HG03095 (cell line): ENCODE results near the gene CARD14.
A peak's percentile ranks its signal among the peaks of the same experiment; 100 is the strongest.
"Not testable (repeated sequence)": the region's sequence is repeated elsewhere in the genome, so short reads cannot be mapped to it uniquely, and the experiment has no call there.

Source experiments
- ATAC-seq: cut with Tn5 transposase; IDR thresholded peaks from one replicate; pipeline ENCODE4 v1.9.1; 2021; ENCODE audit warnings: moderate library complexity; ENCODE audit not compliant: unreplicated experiment

Gene CARD14

DNA sequence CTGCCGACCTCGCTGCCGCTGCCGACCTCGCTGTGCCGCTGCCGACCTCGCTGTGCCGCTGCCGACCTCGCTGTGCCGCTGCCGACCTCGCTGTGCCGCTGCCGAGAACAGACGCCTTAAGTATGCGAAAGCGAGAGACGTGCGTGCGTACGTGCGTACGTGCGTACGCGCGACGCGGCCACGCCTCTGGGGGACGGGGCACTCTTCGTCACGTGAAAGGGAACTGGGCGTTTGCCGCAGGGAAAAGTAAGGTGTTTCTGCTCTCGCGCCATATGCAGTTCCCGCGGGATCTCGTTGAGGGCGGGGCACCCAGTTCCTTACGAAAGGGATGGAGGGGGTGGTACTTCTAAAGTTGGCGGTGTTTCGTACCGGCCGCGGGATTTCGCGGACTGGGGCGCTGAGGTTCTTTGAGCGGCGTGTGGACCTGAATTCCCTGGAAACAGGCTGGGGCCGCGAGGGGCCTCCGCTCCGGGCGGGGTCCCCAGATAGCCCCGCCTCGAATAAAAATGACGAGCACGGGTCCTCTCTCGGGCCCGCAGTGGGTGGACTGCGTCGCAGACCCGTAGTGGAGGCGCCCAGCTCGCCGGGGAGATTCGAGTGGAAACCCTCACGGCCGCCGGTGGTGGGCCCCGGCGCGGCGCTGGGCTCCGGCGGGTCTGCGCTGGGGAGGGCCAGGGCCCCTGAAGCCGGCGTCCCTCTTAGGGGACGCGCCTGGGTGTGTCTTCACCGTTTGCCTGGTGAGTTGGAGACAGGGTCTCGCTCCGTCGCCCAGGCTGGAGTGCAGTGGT, 22.6 kb upstream of the CARD14 start, which contains the start of gene EIF4A3:
Gene EIF4A3, minus strand, starts transcription at position 94 of the 788 bp plus-strand sequence. CDS start 167 bp downstream, outside the sequence.
- ATAC-seq: peak; percentile 78

GRCh38 chr17:80151333-80151732, 18.5 kb upstream of the CARD14 start:
- no peak for ATAC-seq

GRCh38 chr17:80152081-80152702, 17.6 kb upstream of the CARD14 start:
- ATAC-seq: no peak

DNA sequence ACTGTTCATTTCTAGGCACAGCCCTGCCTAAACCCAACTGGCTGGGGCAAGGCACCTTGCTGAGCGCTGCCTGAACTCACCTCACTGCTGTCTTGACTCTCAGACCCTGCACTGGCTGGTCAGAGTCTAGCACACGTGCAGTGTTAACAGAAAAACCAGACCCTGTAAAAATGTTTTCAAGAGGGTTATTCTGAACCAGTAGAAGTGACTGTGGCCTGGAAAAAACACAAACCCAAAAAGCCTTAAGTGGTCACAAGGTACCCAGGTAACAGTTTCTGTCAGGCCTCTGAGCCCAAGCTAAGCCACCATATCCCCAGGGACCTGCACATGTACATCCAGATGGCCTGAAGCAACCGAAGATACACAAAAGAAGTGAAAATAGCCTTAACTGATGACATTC, 16.8 kb upstream of the CARD14 start:
- peak; percentile 55 for ATAC-seq

GRCh38 chr17:80154166-80154565, 15.7 kb upstream of the CARD14 start:
- ATAC-seq: no peak

DNA sequence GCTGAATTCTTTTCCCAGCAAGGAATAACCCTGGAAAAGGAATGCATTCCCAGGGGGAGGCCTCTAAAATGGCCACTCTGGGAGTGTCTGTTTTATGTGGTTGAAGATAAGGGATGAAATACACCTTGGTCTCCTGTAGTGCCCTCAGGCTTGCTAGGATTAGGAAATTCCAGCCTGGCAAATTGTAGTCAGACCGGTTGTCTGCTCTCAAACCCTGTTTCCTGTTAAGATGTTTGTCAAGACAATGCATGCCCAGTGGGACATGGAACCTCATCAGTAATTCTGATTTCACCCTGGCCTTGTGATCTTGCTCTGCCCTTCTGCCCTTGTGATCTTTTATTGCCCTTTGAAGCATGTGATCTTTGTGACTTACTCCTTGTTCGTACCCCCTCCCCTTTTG, 14.2 kb upstream of the CARD14 start:
- not testable (repeated sequence) for ATAC-seq

- ATAC-seq: no peak
These were observed 11.0 kb upstream of the CARD14 start for GRCh38 chr17:80158846-80159245.

DNA sequence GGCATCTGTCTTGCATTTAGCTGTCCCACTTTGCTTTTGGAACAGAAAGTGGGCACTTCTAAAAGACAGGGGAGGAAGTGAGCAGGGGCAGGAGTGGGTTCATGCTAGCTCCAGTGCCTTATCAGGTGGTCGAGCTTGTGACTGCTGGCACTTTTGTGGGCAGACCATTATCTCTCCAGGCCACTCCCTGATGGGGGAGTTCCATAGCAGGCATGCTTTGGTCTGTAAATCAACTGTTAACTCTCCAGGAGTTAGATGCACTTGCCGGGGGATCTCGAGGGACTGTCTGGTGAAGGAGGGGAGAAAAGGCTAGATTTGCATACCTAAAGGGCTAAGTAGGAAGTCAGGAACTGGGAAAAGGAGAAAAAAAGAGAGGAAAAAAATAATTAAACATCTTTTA, 9.3 kb upstream of the CARD14 start:
- ATAC-seq: no peak

- no peak for ATAC-seq
These were observed 6.5 kb upstream of the CARD14 start for GRCh38 chr17:80163336-80163735.

- ATAC-seq: no peak
These were observed 5.6 kb upstream of the CARD14 start for GRCh38 chr17:80164185-80164584.

DNA sequence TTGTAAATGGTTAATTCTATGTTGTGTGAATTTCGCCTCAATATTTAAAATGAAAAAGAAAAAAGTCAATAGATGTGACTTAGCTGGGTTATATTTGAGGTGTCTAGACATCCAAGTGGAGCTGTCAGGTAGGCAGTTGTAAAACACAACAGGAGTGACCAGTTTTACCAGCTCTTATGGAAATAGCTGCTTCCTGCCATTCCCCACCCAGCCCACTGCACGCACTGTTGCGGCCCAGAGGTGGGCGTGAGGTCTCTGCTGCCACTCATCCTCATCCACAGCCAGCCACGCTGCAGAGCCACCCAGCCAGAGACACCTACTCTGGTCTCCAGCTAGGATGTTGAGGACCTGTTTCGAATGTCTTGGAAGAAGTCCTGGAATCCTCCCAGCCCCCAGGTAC, 3.4 kb upstream of the CARD14 start:
- ATAC-seq: no peak

GRCh38 chr17:80168371-80168770, 1.5 kb upstream of the CARD14 start:
- no peak for ATAC-seq

DNA sequence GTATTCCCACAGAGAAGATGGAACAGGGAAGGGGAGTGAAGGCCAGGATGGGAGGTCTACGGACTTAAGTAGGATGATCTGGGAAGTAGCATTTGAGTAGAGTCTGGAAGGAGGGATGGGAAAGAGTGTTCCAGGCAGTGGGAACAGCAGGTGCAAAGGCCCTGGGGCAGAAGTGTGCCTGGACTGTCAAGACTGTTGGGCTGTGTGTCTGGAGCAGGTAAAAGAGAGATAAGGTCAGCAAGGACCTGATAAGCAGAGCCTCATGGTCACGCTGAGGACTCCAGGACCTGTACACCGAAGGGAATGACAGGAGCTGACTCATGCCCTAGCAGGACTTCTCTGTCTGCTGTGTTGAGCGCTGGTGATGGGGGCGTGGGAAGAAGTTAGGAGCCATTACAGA, 723 bp upstream of the CARD14 start:
- no peak for ATAC-seq

- ATAC-seq: no peak
These were observed 1.9 kb downstream of the CARD14 start for GRCh38 chr17:80171681-80172080.

- ATAC-seq: no peak
These were observed 3.3 kb downstream of the CARD14 start for GRCh38 chr17:80173126-80173525.

GRCh38 chr17:80173916-80174315, 4.1 kb downstream of the CARD14 start:
- no peak for ATAC-seq

DNA sequence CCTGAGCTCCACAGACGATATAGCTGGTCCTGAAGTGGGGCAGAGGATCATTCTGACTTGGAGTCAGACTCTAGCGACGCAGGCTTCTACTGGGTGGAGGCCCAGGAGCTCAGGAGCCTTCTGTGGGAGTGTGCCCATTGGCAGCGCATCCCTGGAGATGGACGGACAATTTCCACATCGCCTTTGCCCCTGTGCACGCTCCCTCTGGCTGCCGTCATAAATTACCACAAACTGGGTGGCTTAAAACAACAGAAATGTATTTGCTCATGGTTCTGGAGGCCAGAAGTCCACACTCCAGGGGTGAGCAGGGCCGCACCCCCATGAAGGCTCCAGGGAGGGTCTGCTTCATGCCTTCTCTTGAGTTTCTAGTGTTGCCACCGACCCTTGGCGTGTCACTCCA, 6.9 kb downstream of the CARD14 start:
- ATAC-seq: no peak

GRCh38 chr17:80177986-80178595, 8.3 kb downstream of the CARD14 start:
- ATAC-seq: no peak

GRCh38 chr17:80180192-80180591, 10.4 kb downstream of the CARD14 start:
- no peak for ATAC-seq

DNA sequence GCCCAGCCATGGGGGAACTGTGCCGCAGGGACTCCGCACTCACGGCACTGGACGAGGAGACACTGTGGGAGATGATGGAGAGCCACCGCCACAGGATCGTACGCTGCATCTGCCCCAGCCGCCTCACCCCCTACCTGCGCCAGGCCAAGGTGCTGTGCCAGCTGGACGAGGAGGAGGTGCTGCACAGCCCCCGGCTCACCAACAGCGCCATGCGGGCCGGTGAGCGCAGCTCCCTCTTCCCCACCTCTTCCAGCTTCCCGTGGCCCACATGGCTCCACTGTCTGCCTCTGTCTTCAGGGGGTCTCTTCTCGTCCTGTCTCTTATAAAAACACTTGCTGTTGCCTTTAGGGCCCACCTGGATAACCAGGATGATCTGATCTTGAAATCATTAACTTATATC, 11.6 kb downstream of the CARD14 start:
- no peak for ATAC-seq

GRCh38 chr17:80182118-80182844, 12.5 kb downstream of the CARD14 start:
- ATAC-seq: no peak
